NB4 (cell line): ENCODE data around the gene COQ7.

Source experiments
- DNase-seq: peaks from one replicate; pipeline ENCODE4 v3.0.0; 2010; ENCODE audit warnings: low read depth
- H3K4me3 ChIP-seq: one replicate; pipeline ENCODE4 v1.5.1; 2011; ENCODE audit warnings: mild to moderate bottlenecking, low read depth, low read length, moderate library complexity
- MYC ChIP-seq: IDR thresholded peaks from 2 replicates; pipeline ENCODE4 v1.6.1; 2011; ENCODE audit warnings: low read depth, low read length
- POLR2A ChIP-seq: IDR thresholded peaks from 2 replicates; pipeline ENCODE4 v1.6.1; 2011; ENCODE audit warnings: mild to moderate bottlenecking; ENCODE audit not compliant: insufficient read length; ENCODE audit errors: extremely low read depth
- TF ChIP-seq, protein P1 (sequence below): IDR thresholded peaks from one replicate; pipeline ENCODE4 v1.5.1; 2012; ENCODE audit warnings: low read depth, low read length
- TF ChIP-seq, protein P2 (sequence below): IDR thresholded peaks from 2 replicates; pipeline ENCODE4 v1.6.1; 2011; ENCODE audit warnings: low read depth, low read length

Gene COQ7

DNA sequence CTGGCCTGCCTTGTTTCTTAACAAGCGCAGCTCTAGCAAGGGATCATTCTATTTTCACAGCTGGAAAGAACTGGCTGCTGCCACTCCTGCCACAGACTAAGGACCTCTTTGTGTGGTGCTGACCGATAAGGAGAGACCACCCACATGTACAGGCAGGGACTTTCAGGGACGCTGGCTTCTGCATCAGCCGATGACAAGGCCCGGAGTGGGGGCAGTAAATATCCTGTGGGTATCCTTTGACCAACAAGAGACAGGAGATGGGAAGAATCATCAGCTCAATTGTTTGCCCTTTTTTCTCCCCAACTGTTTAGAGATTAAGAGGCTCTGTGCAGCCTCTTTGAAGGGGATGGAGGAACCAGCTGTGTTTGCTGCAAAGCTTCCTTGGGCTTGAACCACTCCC, 37.2 kb downstream of the COQ7 start:
- no peak for DNase-seq
- TF ChIP-seq, protein P1, sequence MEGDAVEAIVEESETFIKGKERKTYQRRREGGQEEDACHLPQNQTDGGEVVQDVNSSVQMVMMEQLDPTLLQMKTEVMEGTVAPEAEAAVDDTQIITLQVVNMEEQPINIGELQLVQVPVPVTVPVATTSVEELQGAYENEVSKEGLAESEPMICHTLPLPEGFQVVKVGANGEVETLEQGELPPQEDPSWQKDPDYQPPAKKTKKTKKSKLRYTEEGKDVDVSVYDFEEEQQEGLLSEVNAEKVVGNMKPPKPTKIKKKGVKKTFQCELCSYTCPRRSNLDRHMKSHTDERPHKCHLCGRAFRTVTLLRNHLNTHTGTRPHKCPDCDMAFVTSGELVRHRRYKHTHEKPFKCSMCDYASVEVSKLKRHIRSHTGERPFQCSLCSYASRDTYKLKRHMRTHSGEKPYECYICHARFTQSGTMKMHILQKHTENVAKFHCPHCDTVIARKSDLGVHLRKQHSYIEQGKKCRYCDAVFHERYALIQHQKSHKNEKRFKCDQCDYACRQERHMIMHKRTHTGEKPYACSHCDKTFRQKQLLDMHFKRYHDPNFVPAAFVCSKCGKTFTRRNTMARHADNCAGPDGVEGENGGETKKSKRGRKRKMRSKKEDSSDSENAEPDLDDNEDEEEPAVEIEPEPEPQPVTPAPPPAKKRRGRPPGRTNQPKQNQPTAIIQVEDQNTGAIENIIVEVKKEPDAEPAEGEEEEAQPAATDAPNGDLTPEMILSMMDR, result no peak
- TF ChIP-seq, protein P2, sequence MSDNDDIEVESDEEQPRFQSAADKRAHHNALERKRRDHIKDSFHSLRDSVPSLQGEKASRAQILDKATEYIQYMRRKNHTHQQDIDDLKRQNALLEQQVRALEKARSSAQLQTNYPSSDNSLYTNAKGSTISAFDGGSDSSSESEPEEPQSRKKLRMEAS, result no peak
- no peak for TF ChIP-seq POLR2A
- no peak for TF ChIP-seq MYC
- H3K4me3 ChIP-seq, result no peak overlapping the region

DNA sequence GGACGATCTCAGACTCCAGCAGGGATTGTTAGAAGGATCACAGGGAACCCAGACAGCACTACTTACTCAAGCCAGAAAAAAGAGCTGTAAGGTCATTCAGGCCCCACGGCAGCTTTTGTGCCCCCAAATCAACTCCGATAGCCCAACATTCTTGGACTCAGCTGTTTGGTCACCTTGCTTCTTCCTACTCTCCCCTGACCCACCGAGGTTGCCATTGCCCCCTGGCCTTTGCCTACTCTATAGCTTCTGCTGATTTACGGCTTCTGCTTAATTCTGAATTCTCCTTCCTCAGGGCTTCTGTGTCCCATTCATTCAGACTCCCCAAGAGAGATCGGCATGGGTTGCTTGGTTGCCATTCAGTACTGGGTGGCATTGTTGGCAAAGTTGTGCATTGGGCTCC, 37.7 kb downstream of the COQ7 start:
- TF ChIP-seq POLR2A (no peak), MYC (no peak)
- TF ChIP-seq, protein P1, result no peak
- TF ChIP-seq, protein P2, result no peak
- no peak for DNase-seq

DNA sequence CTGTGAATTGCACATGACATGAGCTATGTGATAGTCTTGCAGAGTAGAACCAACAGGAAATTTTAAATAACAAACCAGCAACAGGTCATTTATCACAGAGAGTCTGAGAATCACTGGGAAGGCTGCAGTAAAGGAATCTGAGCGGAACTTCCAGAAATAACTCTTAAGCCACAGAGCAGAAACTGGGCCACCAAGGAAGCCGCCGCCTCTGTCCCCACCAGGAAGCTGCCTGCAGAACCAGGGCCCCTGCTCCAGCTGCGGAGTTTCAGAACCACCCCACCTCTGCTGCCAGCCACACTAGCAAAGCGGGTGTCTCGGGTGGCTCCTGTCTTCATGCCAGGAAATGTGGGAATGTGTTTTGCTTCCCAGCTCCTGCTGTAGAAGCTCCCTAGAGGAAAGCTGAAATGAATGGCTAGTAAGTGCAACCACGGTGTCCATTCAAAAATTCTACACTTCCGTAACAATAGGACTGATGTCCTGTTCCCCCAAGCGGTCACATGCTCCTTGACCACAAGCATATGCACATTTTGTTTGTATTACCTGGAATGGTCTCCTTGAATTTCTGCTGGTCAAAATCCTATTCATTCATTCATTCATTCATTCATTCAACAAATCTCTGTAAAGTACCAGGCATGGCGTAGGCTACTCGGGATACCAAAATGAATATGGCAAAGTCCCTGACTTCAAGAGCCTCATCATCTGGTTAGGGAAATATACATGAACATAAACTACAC, 38.6 kb downstream of the COQ7 start:
- TF ChIP-seq, protein P2, result no peak
- TF ChIP-seq, protein P1, result no peak
- TF ChIP-seq MYC (no peak), POLR2A (no peak)
- H3K4me3 ChIP-seq, result no peak overlapping the region
- DNase-seq, result no peak

More for the DNA sequence above, 37.7 kb downstream of the COQ7 start:
- no peak overlapping the region for H3K4me3 ChIP-seq

DNA sequence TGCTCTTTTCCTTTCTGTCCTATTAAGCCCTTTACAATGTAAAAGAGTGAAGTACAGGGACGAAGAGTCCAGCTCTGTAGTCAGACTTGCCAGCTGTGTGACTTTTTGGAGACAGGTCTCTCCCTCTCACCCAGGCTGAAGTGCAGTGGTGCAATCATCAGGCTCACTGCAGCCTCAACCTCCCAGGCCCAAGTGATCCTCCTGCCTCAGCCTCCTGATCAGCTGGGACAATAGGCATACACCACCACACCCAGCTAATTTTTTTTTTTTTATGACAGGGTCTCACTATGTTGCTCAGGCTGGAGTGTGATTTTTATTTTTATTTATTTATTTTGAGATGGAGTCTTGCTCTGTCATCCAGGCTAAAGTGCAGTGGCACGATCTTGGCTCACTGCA, 39.2 kb downstream of the COQ7 start:
- H3K4me3 ChIP-seq, result no peak overlapping the region
- TF ChIP-seq, protein P2, result no peak
- TF ChIP-seq POLR2A (no peak), MYC (no peak)
- TF ChIP-seq, protein P1, result no peak
- DNase-seq, result no peak

DNA sequence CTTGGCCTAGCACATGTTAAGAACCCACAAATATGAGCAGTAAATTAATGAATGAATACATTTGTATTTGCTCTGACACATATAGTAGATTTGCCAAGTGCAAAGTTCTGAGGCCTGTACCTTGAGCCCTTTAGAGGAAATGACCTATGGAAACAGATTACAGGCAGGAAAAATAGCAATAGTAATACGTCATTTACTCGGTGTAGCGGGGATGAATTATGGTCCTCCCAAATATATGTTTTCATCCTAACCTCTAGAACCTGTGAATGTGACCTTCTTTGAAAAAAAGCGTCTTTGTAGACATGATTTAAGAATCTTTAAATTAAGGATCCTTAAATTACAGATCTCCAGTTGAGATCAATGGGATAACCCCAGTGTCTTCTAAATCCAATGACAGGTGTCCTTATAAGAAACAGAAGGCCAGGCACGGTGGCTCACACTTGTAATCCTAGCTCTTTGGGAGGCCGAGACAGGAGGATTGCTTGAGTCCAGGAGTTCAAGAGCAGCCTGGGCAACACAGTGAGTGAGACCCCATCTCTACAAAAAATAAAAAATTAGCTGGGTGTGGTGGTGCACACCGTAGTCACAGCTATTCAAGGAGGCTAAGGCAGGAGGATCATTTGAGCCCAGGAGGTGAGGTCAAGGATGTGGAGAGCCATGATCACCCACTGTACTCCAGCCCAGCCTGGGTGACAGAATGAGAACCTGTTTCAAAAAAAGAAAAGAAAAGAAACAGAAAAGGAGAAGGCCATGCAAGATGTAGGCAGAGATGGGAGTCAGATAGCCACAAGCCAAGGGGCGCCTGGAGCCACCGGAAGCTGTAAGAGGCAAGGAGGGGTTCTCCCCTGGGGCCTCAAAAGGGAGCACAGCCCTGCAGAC, 41.2 kb downstream of the COQ7 start:
- H3K4me3 ChIP-seq, result no peak overlapping the region
- peak; percentile 79 for DNase-seq
- TF ChIP-seq, protein P2, result no peak
- TF ChIP-seq MYC, result no peak
- TF ChIP-seq POLR2A, result no peak
- TF ChIP-seq, protein P1, result no peak
